KMS-11 (cell line): ENCODE results near the gene ATP9B.

Source experiments
- H2AFZ ChIP-seq: fragments of 200-600 bp; sonication (generic); 2 replicates; pipeline ENCODE4 v1.6.1; 2016; ENCODE audit warnings: antibody characterized with exemption, mixed run types, low read depth
- H3K27ac ChIP-seq: fragments of 200-600 bp; sonication (generic); 2 replicates; pipeline ENCODE4 v1.6.1; 2016; ENCODE audit warnings: mild to moderate bottlenecking, mixed run types
- H3K27me3 ChIP-seq: fragments of 200-600 bp; sonication (generic); 2 replicates; pipeline ENCODE4 v1.6.1; 2017; ENCODE audit warnings: mild to moderate bottlenecking, low read depth, mixed run types, moderate library complexity; ENCODE audit not compliant: insufficient read depth
- H3K36me3 ChIP-seq: fragments of 200-600 bp; sonication (generic); 2 replicates; pipeline ENCODE4 v1.6.1; 2017; ENCODE audit warnings: mild to moderate bottlenecking, mixed run types; ENCODE audit not compliant: insufficient read depth
- H3K4me1 ChIP-seq: fragments of 200-600 bp; sonication (generic); 2 replicates; pipeline ENCODE4 v1.6.1; 2016; ENCODE audit warnings: mild to moderate bottlenecking, low read depth, mixed run types; ENCODE audit not compliant: poor library complexity, severe bottlenecking
- H3K4me2 ChIP-seq: fragments of 200-600 bp; sonication (generic); 2 replicates; pipeline ENCODE4 v1.7.0; 2016; ENCODE audit warnings: mild to moderate bottlenecking, mixed run types
- H3K4me3 ChIP-seq: fragments of 200-600 bp; sonication (generic); IDR thresholded peaks from 2 replicates; pipeline ENCODE4 v1.6.1; 2017; ENCODE audit warnings: low read depth, low read length, mixed read lengths; ENCODE audit not compliant: insufficient read depth
- H3K79me2 ChIP-seq: fragments of 200-600 bp; sonication (generic); 2 replicates; pipeline ENCODE4 v1.6.1; 2016; ENCODE audit warnings: low read depth, mixed run types; ENCODE audit not compliant: insufficient read depth
- H3K9ac ChIP-seq: fragments of 200-600 bp; sonication (generic); 2 replicates; pipeline ENCODE4 v1.6.1; 2016; ENCODE audit warnings: mild to moderate bottlenecking, mixed run types
- H4K20me1 ChIP-seq: fragments of 200-600 bp; sonication (generic); 2 replicates; pipeline ENCODE4 v1.6.1; 2016; ENCODE audit warnings: mild to moderate bottlenecking, mixed run types; ENCODE audit not compliant: insufficient read depth
- TF ChIP-seq, protein P1 (sequence below): fragments of 200-600 bp; sonication (generic); conservative IDR thresholded peaks from 2 replicates; pipeline ENCODE4 v1.6.1; 2017; ENCODE audit warnings: low read depth, mild to moderate bottlenecking, antibody characterized with exemption, low read length, moderate library complexity, mixed read lengths

Gene ATP9B

DNA sequence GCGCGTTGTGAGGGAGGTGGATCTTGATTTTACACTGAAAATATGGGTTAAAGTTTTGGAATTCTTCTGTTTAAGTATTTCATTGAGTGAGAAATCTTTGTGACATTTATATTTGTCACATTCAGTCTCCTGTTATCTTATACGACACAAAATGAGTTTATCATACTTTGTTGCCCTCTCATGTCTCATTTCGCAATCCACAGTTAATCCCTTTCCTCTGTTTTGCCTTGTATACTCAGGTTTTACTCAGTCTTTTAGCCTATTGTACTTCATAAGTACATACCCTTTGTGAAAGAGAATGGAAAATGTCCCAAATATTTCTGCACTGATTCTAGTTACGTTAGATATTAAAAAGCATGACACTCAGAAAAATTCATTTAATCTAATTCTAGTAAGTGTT is 142.7 kb downstream of the ATP9B start:
- Histone ChIP-seq H3K4me3 (no peak overlapping the region), H3K27me3 (no peaks in the 10 kb centered on the region), H3K27ac (no peak overlapping the region), H3K4me2 (no peak overlapping the region), H2AFZ (no peak overlapping the region), H3K79me2 (no peaks in the 10 kb centered on the region), H4K20me1 (no peaks in the 10 kb centered on the region), H3K4me1 (no peaks in the 10 kb centered on the region), H3K36me3 (no peaks in the 10 kb centered on the region; the same call in 1 of the 2 replicates), H3K9ac (no peak overlapping the region)
- TF ChIP-seq, protein P1, sequence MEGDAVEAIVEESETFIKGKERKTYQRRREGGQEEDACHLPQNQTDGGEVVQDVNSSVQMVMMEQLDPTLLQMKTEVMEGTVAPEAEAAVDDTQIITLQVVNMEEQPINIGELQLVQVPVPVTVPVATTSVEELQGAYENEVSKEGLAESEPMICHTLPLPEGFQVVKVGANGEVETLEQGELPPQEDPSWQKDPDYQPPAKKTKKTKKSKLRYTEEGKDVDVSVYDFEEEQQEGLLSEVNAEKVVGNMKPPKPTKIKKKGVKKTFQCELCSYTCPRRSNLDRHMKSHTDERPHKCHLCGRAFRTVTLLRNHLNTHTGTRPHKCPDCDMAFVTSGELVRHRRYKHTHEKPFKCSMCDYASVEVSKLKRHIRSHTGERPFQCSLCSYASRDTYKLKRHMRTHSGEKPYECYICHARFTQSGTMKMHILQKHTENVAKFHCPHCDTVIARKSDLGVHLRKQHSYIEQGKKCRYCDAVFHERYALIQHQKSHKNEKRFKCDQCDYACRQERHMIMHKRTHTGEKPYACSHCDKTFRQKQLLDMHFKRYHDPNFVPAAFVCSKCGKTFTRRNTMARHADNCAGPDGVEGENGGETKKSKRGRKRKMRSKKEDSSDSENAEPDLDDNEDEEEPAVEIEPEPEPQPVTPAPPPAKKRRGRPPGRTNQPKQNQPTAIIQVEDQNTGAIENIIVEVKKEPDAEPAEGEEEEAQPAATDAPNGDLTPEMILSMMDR: no peak

DNA sequence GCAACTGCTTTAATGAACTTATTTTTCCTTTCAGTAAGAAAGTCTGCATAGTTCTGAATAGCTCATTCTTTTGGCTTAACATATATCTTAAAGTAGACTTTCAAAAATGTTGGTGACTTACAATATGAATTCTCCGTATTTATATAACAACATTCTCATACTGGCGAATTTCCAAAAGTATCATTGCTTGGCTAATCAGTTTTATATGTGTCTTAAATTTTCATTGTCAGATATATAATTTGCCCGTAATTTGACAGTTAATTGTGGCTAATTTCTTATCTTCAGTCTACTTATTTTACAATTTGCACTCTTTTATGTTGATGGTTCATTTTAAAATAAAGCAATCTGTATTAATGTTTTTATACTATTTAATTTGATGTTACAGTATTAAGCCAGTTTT is 144.9 kb downstream of the ATP9B start:
- TF ChIP-seq, protein P1: no peak
- H3K27ac ChIP-seq: no peak overlapping the region
- H3K4me3 ChIP-seq: no peak overlapping the region
- H3K79me2 ChIP-seq: no peaks in the 10 kb centered on the region
- no peaks in the 10 kb centered on the region for H3K4me1 ChIP-seq
- H3K36me3 ChIP-seq: no peaks in the 10 kb centered on the region; the same call in 1 of the 2 replicates
- H2AFZ ChIP-seq: no peak overlapping the region
- no peak overlapping the region for H3K9ac ChIP-seq
- no peak overlapping the region for H3K4me2 ChIP-seq
- no peaks in the 10 kb centered on the region for H3K27me3 ChIP-seq
- no peaks in the 10 kb centered on the region for H4K20me1 ChIP-seq

DNA sequence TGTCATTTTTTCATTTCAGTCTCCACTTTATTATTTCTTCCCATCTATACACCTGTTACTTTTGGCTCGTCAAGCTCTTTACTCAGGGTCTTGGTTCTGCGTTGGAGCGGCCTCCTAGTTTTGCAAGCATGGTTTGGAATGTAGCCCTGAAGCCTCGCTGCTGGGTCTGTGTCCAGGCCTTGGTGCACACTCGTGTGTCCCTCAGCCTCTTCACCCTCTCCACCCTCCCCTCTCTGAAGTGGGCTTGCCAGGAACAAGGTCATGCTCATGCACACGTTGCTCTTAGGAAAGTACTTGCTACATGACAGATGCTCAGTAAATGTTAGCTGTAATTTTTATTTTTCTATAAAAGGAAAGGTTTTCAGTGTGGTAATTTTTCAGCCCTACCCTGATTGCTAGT is 147.0 kb downstream of the ATP9B start:
- Histone ChIP-seq H3K36me3 (no peaks in the 10 kb centered on the region; the same call in 1 of the 2 replicates), H3K79me2 (no peaks in the 10 kb centered on the region), H2AFZ (no peak overlapping the region), H3K27ac (no peak overlapping the region), H3K4me2 (no peak overlapping the region), H3K4me3 (no peak overlapping the region), H3K4me1 (no peaks in the 10 kb centered on the region), H3K27me3 (no peaks in the 10 kb centered on the region), H3K9ac (no peak overlapping the region), H4K20me1 (no peaks in the 10 kb centered on the region)
- TF ChIP-seq, protein P1: no peak

DNA sequence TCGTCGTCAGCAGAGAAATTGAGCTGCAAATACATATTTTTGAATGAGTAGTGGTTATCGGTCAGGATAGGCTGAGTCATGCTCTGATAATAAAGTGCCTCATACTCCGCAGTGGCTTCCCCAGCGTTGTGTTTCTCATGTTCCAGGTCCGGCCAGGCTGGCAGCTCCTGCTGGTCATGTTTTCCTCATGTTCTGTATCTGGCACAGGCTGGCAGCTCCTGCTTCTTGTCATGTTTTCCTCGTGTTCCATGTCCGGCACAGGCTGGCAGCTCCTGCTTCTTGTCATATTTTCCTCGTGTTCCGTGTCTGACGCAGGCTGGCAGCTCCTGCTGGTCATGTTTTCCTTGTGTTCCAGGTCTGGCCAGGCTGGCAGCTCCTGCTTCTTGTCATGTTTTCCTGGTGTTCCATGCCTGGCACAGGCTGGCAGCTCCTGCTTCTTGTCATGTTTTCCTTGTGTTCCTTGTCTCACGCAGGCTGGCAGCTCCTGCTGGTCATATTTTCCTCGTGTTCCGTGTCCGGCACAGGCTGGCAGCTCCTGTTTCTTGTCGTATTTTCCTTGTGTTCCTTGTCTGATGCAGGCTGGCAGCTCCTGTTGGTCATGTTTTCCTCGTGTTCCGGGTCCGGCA is 148.9 kb downstream of the ATP9B start:
- H3K79me2 ChIP-seq: no peaks in the 10 kb centered on the region
- no peaks in the 10 kb centered on the region for H4K20me1 ChIP-seq
- H3K36me3 ChIP-seq: no peaks in the 10 kb centered on the region; the same call in 1 of the 2 replicates
- H3K27ac ChIP-seq: no peak overlapping the region
- no peak overlapping the region for H3K4me3 ChIP-seq
- H3K27me3 ChIP-seq: no peaks in the 10 kb centered on the region
- no peak overlapping the region for H3K4me2 ChIP-seq
- TF ChIP-seq, protein P1: no peak
- no peaks in the 10 kb centered on the region for H3K4me1 ChIP-seq
- no peak overlapping the region for H3K9ac ChIP-seq
- no peak overlapping the region for H2AFZ ChIP-seq
